Measurements from ENCODE around the gene TK1. TPM values are rescaled to one million over a fixed set of nuclear protein-coding genes. Genes with fewer than 3 reads are reported as not detected.
A peak's percentile ranks its signal among the peaks of the same experiment; 100 is the strongest.

The TK1 gene
- total RNA-seq, 2 donors from 2014 or later, result 81.0 to 97.4 TPM

- Histone ChIP-seq H3K36me3 (ENCODE audit: control insufficient read depth, insufficient read depth, low read length) (peaks cover 33% of the 10 kb centered on the region), H3K9ac (ENCODE audit: extremely low read depth, low read length, poor library complexity, severe bottlenecking) (no peak overlapping the region), H3K27me3 (ENCODE audit: control insufficient read depth, insufficient read depth, low read length, poor library complexity, severe bottlenecking) (no peaks in the 10 kb centered on the region), H3K27ac (ENCODE audit: low read depth, low read length) (no peak overlapping the region), H3K4me1 (ENCODE audit: control insufficient read depth, insufficient read depth, low read length) (peaks cover 4% of the 10 kb centered on the region), H3K4me3 (ENCODE audit: low read length) (no peak overlapping the region), H3K9me3 (ENCODE audit: control insufficient read depth, low read length) (no peaks in the 10 kb centered on the region)
- H3K36me3 Mint-ChIP-seq (ENCODE audit: low read depth), result peaks cover 19% of the 10 kb centered on the region
- no peaks in the 10 kb centered on the region for H3K27me3 Mint-ChIP-seq (ENCODE audit: insufficient read depth)
- no peak overlapping the region for H3K4me3 Mint-ChIP-seq
- DNase-seq, result no peak
- 93 to 94% methylated on average over 26 to 31 of the region's 31 CpGs for WGBS, 2 experiments (ENCODE audit: insufficient coverage in 1 of 2, insufficient read length in 1 of 2)
- H3K27ac Mint-ChIP-seq, result no peak overlapping the region
- peaks cover 20% of the 10 kb centered on the region for H3K4me1 Mint-ChIP-seq
- no peak for TF ChIP-seq CTCF (conservative IDR thresholded peaks at IDR 0.05)
- no peaks in the 10 kb centered on the region for H3K9me3 Mint-ChIP-seq
Observed at GRCh38 chr17:78170692-78171590, 15.9 kb downstream of the TK1 start.

DNA sequence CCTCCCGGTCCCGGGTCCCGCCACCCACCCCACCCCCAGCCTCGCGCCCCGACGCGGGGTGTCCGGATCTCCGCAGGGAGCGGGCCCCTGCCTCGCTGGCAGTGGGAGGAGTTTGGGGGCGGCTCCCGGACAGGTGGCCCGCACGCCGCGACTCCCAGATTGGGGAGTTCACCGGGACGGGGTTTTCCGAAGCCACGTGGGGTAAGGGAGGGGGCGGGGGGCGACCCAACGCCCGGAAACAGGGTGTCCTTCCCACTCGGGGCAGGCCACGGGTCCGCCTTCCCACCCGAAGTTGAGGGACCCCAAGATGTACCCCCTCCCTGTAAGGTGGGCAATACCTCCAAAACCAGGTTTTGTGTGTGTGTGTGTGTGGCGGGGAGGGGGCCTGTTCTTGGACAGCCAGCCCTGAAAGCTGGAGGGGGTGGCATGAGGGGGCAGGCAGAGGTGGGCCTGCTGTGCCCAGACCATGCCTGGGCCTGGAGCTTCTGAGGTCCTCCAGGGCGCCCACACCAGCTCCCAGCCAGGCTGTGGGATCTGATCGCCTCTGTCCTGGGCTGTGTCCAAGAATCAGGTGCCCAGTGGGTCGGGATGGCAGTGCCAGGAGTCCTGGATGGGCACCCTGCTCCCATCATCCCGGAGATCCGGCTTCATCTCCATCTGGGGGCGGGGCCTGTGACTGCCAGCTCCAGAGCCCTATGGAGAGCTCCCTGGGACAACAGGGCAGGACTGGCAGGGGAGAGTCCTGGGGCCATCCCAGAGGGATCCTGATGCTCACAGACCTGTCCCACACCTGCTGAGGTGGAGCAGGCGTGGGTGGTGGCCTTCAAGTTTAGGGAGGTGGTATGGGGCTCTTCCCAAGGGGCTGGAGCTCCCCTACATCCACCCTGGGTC lies 17.7 kb downstream of the TK1 start:
- Histone ChIP-seq H3K36me3 (ENCODE audit: control insufficient read depth, insufficient read depth, low read length) (peaks cover 18% of the 10 kb centered on the region), H3K27me3 (ENCODE audit: control insufficient read depth, insufficient read depth, low read length, poor library complexity, severe bottlenecking) (no peaks in the 10 kb centered on the region), H3K27ac (ENCODE audit: low read depth, low read length) (no peak overlapping the region), H3K9ac (ENCODE audit: extremely low read depth, low read length, poor library complexity, severe bottlenecking) (peak overlapping the region; percentile 30), H3K4me3 (ENCODE audit: low read length) (peak overlapping the region; percentile 82), H3K9me3 (ENCODE audit: control insufficient read depth, low read length) (no peaks in the 10 kb centered on the region), H3K4me1 (ENCODE audit: control insufficient read depth, insufficient read depth, low read length) (peaks cover 4% of the 10 kb centered on the region)
- Mint-ChIP-seq H3K4me3 (peak overlapping the region; percentile 66), H3K27ac (peak overlapping the region; percentile 44), H3K9me3 (no peaks in the 10 kb centered on the region), H3K27me3 (ENCODE audit: insufficient read depth) (no peaks in the 10 kb centered on the region), H3K36me3 (ENCODE audit: low read depth) (peaks cover 12% of the 10 kb centered on the region), H3K4me1 (peaks cover 16% of the 10 kb centered on the region)
- TF ChIP-seq CTCF (conservative IDR thresholded peaks at IDR 0.05), result no peak
- DNase-seq, result peak; percentile 95
- 11 to 40% methylated on average over 7 to 37 of the region's 38 CpGs for WGBS, 2 experiments (ENCODE audit: insufficient coverage in 1 of 2, insufficient read length in 1 of 2)

GRCh38 chr17:78168242-78168902 lies 18.5 kb downstream of the TK1 start, which contains the start of gene SYNGR2:
SYNGR2 (plus strand) TSS chr17:78168581; CDS start chr17:78168617, 36 bp downstream.
- 0 to 1% methylated on average over 1 to 84 of the region's 84 CpGs for WGBS, 2 experiments (ENCODE audit: insufficient coverage in 1 of 2, insufficient read length in 1 of 2)
- peak within 1 kb of the TSS; percentile 44 for H3K27ac Mint-ChIP-seq
- H3K27me3 Mint-ChIP-seq (ENCODE audit: insufficient read depth), result no peaks in the 10 kb centered on the region
- Histone ChIP-seq H3K36me3 (ENCODE audit: control insufficient read depth, insufficient read depth, low read length) (peaks cover 13% of the 10 kb centered on the region), H3K9ac (ENCODE audit: extremely low read depth, low read length, poor library complexity, severe bottlenecking) (peak within 1 kb of the TSS; percentile 30), H3K4me1 (ENCODE audit: control insufficient read depth, insufficient read depth, low read length) (peaks cover 4% of the 10 kb centered on the region), H3K4me3 (ENCODE audit: low read length) (peak within 1 kb of the TSS; percentile 82), H3K27ac (ENCODE audit: low read depth, low read length) (no peak within 1 kb of the TSS), H3K27me3 (ENCODE audit: control insufficient read depth, insufficient read depth, low read length, poor library complexity, severe bottlenecking) (no peaks in the 10 kb centered on the region), H3K9me3 (ENCODE audit: control insufficient read depth, low read length) (no peaks in the 10 kb centered on the region)
- H3K4me3 Mint-ChIP-seq, result peak within 1 kb of the TSS; percentile 66
- H3K4me1 Mint-ChIP-seq, result peaks cover 16% of the 10 kb centered on the region
- H3K9me3 Mint-ChIP-seq, result no peaks in the 10 kb centered on the region
- peaks cover 4% of the 10 kb centered on the region for H3K36me3 Mint-ChIP-seq (ENCODE audit: low read depth)
- no peak for TF ChIP-seq CTCF (conservative IDR thresholded peaks at IDR 0.05)
- peak; percentile 97 for DNase-seq

All from endodermal cell (in vitro differentiated cells).